ENCODE measurements around the gene NLRP4.

- TF ChIP-seq CTCF (IDR thresholded peaks at IDR 0.05) (no peak), POLR2A (IDR thresholded peaks at IDR 0.05) (no peak)
These were observed 40.9 kb downstream of the NLRP4 start for GRCh38 chr19:55877211-55877610.

Data from uterus (tissue), 2 donors.